GM04504 (cell line): ENCODE data around the gene LBHD2.

Experiments
- DNase-seq: peaks from one replicate; pipeline ENCODE4 v3.0.0-alpha.2; 2012; ENCODE audit warnings: low read depth

The LBHD2 gene

GRCh38 chr14:103121121-103121845, 37.3 kb downstream of the LBHD2 start:
- DNase-seq = no peak

- no peak for DNase-seq
Measured at GRCh38 chr14:103121846-103122584, 38.0 kb downstream of the LBHD2 start.

GRCh38 chr14:103122585-103122946, 38.6 kb downstream of the LBHD2 start:
- no peak for DNase-seq

- DNase-seq = no peak
Measured at GRCh38 chr14:103122947-103123633, 39.1 kb downstream of the LBHD2 start, which contains the start of gene TNFAIP2. Gene TNFAIP2, plus strand, starts transcription at chr14:103123461. Its CDS starts 2,997 bp downstream, at chr14:103126458.

- no peak for DNase-seq
Measured at GRCh38 chr14:103123634-103124500, 39.9 kb downstream of the LBHD2 start.

GRCh38 chr14:103124501-103125001, 40.5 kb downstream of the LBHD2 start:
- no peak for DNase-seq

GRCh38 chr14:103125098-103126070, 41.4 kb downstream of the LBHD2 start:
- DNase-seq = no peak

- DNase-seq = no peak
Measured at GRCh38 chr14:103126088-103126872, 42.3 kb downstream of the LBHD2 start.

GRCh38 chr14:103126873-103127304, 42.9 kb downstream of the LBHD2 start:
- no peak for DNase-seq

GRCh38 chr14:103127356-103127755, 43.3 kb downstream of the LBHD2 start:
- DNase-seq = no peak

- no peak for DNase-seq
Measured at GRCh38 chr14:103127861-103128598, 44.0 kb downstream of the LBHD2 start.

GRCh38 chr14:103128631-103129300, 44.8 kb downstream of the LBHD2 start:
- DNase-seq = no peak

GRCh38 chr14:103129301-103130016, 45.4 kb downstream of the LBHD2 start:
- no peak for DNase-seq

GRCh38 chr14:103130017-103130764, 46.2 kb downstream of the LBHD2 start:
- DNase-seq = no peak

GRCh38 chr14:103130965-103131364, 47.0 kb downstream of the LBHD2 start:
- DNase-seq = no peak

GRCh38 chr14:103131580-103131979, 47.6 kb downstream of the LBHD2 start:
- no peak for DNase-seq
